Measurements from ENCODE around the gene PLPPR3.

PLPPR3 gene

DNA sequence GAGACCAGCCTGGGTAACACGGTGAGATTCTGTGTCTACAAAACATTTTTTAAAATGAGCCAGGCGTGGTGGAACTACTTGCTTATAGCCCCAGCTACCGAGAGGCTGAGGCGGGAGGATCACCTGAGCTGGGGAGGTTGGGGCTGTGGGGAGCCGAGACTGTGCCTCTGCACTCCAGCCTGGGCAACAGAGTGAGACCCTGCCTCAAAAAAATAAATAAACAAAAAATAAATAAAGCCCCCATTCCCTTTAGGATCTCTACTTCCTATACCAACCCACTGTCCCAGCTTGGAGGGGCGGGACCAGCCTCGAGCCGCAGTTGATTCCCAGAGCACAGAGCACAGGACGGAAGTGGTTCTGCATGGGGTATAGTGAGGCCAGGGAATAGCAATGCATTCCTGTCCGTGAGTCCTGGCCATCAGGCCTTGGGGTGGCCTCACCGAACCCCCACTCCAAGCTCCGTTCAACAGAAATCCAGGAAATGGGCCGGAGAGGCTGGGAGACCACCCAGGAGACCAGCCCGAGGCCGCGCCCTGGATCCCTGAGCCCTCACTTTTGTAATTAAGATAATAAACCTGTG, 29.4 kb downstream of the PLPPR3 start:
- Histone ChIP-seq H3K27ac (ENCODE audit: extremely low read depth, low read depth, low read length) (no peak overlapping the region), H3K9me3 (ENCODE audit: control insufficient read depth, insufficient read depth, low read depth, low read length) (no peaks in the 10 kb centered on the region), H3K4me3 (ENCODE audit: low read depth, low read length) (no peak overlapping the region), H3K36me3 (ENCODE audit: control insufficient read depth in 2 of 2, insufficient read depth in 1 of 2, low read length in 2 of 2) (no peaks in the 10 kb centered on the region), H3K4me1 (ENCODE audit: control insufficient read depth, insufficient read depth, low read length) (peaks cover 2% of the 10 kb centered on the region; the same call in 1 of the 2 replicates)
- CTCF ChIA-PET = interaction anchor here (0.6 kb wide), 1 partner anchor 22 kb away, joined by 4 read pairs; no protein-coding TSS in a partner anchor
- POLR2A ChIA-PET = no interaction called here
- TF ChIP-seq ZEB2 (tag by site-specific recombination; IDR thresholded peaks at IDR 0.05) (no peak), ZNF24 (tag by site-specific recombination; IDR thresholded peaks at IDR 0.05) (no peak), ZNF629 (tag by site-specific recombination; IDR thresholded peaks at IDR 0.05) (no peak), KLF1 (tag by site-specific recombination; IDR thresholded peaks at IDR 0.05) (no peak), ZNF37A (tag by site-specific recombination; IDR thresholded peaks at IDR 0.05) (no peak)

- no peak for TF ChIP-seq ZNF549 (tag by site-specific recombination; IDR thresholded peaks at IDR 0.05)
- no peak for TF ChIP-seq ZNF394 (tag by site-specific recombination; IDR thresholded peaks at IDR 0.05; ENCODE audit: borderline replicate concordance)
- TF ChIP-seq ZNF146 (tag by site-specific recombination; IDR thresholded peaks at IDR 0.05) = no peak
- no peak for TF ChIP-seq ZNF596 (tag by site-specific recombination; IDR thresholded peaks at IDR 0.05)
- no peak for TF ChIP-seq ZFP41 (tag by site-specific recombination; IDR thresholded peaks at IDR 0.05; ENCODE audit: borderline replicate concordance)
- TF ChIP-seq GLIS1 (tag by site-specific recombination; IDR thresholded peaks at IDR 0.05) = peak; percentile 84
- no peak for TF ChIP-seq ZNF133 (tag by site-specific recombination; IDR thresholded peaks at IDR 0.05)
- peak; percentile 43 for TF ChIP-seq KLF1 (tag by site-specific recombination; IDR thresholded peaks at IDR 0.05)
- no peaks in the 10 kb centered on the region for H3K36me3 ChIP-seq (ENCODE audit: control insufficient read depth in 2 of 2, insufficient read depth in 1 of 2, low read length in 2 of 2)
- CTCF ChIA-PET = interaction anchor here (0.6 kb wide), 1 partner anchor 291 kb away, joined by 4 read pairs; no protein-coding TSS in a partner anchor
- no peaks in the 10 kb centered on the region for H3K9me3 ChIP-seq (ENCODE audit: control insufficient read depth, insufficient read depth, low read depth, low read length)
- no peak overlapping the region for H3K27ac ChIP-seq (ENCODE audit: extremely low read depth, low read depth, low read length)
- peaks cover 2% of the 10 kb centered on the region; the same call in 1 of the 2 replicates for H3K4me1 ChIP-seq (ENCODE audit: control insufficient read depth, insufficient read depth, low read length)
- POLR2A ChIA-PET = no interaction called here
- H3K4me3 ChIP-seq (ENCODE audit: low read depth, low read length) = no peak overlapping the region
These were observed 30.0 kb downstream of the PLPPR3 start for GRCh38 chr19:791567-792305.

DNA sequence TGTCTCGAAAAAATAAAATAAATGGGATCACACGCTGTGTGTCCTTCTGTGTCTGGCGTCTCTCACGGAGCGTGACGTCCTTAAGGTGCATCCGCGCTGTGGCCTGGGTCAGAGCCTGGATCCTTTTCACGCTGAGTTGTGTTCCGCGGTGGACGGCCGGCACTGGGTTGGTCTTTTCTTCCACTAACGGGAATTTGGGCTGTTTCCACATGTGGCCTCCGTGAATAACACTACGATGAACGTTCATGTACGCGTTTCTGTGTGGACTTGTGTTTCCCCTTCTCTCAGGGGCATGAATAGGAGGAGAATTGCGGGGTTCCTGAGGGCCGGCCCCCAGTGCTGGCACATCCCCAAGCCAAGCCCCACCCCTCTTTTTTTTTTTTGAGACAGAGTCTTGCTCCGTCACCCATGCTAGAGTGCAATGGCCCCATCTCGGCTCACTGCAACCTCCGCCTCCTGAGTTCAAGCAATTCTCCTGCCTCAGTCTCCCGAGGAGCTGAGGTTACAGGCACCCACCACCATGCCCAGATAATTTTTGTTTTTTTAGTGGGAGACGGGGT, 30.7 kb downstream of the PLPPR3 start:
- Histone ChIP-seq H3K4me1 (ENCODE audit: control insufficient read depth, insufficient read depth, low read length) (peaks cover 2% of the 10 kb centered on the region; the same call in 1 of the 2 replicates), H3K36me3 (ENCODE audit: control insufficient read depth in 2 of 2, insufficient read depth in 1 of 2, low read length in 2 of 2) (no peaks in the 10 kb centered on the region), H3K27ac (ENCODE audit: extremely low read depth, low read depth, low read length) (no peak overlapping the region), H3K4me3 (ENCODE audit: low read depth, low read length) (no peak overlapping the region), H3K9me3 (ENCODE audit: control insufficient read depth, insufficient read depth, low read depth, low read length) (no peaks in the 10 kb centered on the region)
- ChIA-PET POLR2A (no interaction called here), CTCF (interaction anchor here (0.6 kb wide), 1 partner anchor 292 kb away, joined by 4 read pairs; no protein-coding TSS in a partner anchor)
- TF ChIP-seq MZF1 (tag by site-specific recombination; IDR thresholded peaks at IDR 0.05; ENCODE audit: borderline replicate concordance) (no peak), ZNF398 (tag by site-specific recombination; IDR thresholded peaks at IDR 0.05) (no peak), ZFHX2 (tag by site-specific recombination; conservative IDR thresholded peaks at IDR 0.05) (no peak), ZNF174 (tag by site-specific recombination; IDR thresholded peaks at IDR 0.05) (no peak), ZNF600 (tag by site-specific recombination; IDR thresholded peaks at IDR 0.05) (no peak)
- TF ChIP-seq, protein P1, sequence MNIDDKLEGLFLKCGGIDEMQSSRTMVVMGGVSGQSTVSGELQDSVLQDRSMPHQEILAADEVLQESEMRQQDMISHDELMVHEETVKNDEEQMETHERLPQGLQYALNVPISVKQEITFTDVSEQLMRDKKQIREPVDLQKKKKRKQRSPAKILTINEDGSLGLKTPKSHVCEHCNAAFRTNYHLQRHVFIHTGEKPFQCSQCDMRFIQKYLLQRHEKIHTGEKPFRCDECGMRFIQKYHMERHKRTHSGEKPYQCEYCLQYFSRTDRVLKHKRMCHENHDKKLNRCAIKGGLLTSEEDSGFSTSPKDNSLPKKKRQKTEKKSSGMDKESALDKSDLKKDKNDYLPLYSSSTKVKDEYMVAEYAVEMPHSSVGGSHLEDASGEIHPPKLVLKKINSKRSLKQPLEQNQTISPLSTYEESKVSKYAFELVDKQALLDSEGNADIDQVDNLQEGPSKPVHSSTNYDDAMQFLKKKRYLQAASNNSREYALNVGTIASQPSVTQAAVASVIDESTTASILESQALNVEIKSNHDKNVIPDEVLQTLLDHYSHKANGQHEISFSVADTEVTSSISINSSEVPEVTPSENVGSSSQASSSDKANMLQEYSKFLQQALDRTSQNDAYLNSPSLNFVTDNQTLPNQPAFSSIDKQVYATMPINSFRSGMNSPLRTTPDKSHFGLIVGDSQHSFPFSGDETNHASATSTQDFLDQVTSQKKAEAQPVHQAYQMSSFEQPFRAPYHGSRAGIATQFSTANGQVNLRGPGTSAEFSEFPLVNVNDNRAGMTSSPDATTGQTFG (tag by site-specific recombination; IDR thresholded peaks at IDR 0.05; ENCODE audit: borderline replicate concordance) = no peak

Measured in HEK293 (cell line).